HEK293 (cell line): ENCODE data around the gene SBF2.

Experiments
- CTCF ChIA-PET: fragments of 350-600 bp; formaldehyde crosslinking; extraction: SDS; loops from one replicate; lab custom pipeline; 2021; ENCODE audit warnings: antibody characterized with exemption; lab: Yijun Ruan, JAX
- POLR2A ChIA-PET: fragments of 300-600 bp; formaldehyde crosslinking; extraction: SDS; loops from one replicate; lab custom pipeline; 2020; ENCODE audit warnings: antibody characterized with exemption, inconsistent platforms; lab: Yijun Ruan, JAX
- H3K27ac ChIP-seq: fragments of 200-500 bp; sonication (Bioruptor generic); 2 replicates; pipeline ENCODE4 v1.5.1; 2014; ENCODE audit warnings: low read depth, low read length, control low read depth, inconsistent platforms; ENCODE audit errors: extremely low read depth
- H3K36me3 ChIP-seq, 2 experiments: fragments of 200-500 bp in 1 of 2; sonication (Bioruptor generic) in 1 of 2; 1 replicate in 1 of 2; 2 replicates in 1 of 2; pipeline ENCODE4 v1.5.1; 2014 to 2017; ENCODE audit warnings: inconsistent platforms in 2 of 2, low read length in 2 of 2; ENCODE audit not compliant: control insufficient read depth in 2 of 2, insufficient read depth in 1 of 2
- H3K4me1 ChIP-seq: fragments of 200-500 bp; sonication (Bioruptor generic); 2 replicates; pipeline ENCODE4 v1.5.1; 2014; ENCODE audit warnings: mild to moderate bottlenecking, low read length, inconsistent platforms; ENCODE audit not compliant: control insufficient read depth, insufficient read depth
- H3K4me3 ChIP-seq: 2 replicates; pipeline ENCODE4 v1.5.1; 2011; ENCODE audit warnings: low read depth, mild to moderate bottlenecking, control low read depth, low read length, moderate library complexity
- H3K9me3 ChIP-seq: fragments of 200-500 bp; sonication (Bioruptor generic); 2 replicates; pipeline ENCODE4 v1.5.1; 2014; ENCODE audit warnings: low read depth, low read length, inconsistent platforms; ENCODE audit not compliant: control insufficient read depth, insufficient read depth
- GFI1B ChIP-seq: fragments of 450-650 bp; formaldehyde crosslinking; IDR thresholded peaks from 2 replicates; pipeline ENCODE4 v1.5.1; 2016; ENCODE audit warnings: missing biosample characterization, missing genetic modification characterization
- OSR2 ChIP-seq: fragments of 450-650 bp; formaldehyde crosslinking; IDR thresholded peaks from 2 replicates; pipeline ENCODE4 v1.5.1; 2016; ENCODE audit warnings: missing biosample characterization, missing genetic modification characterization
- PBX3 ChIP-seq: sonication (generic); formaldehyde crosslinking; IDR thresholded peaks from 2 replicates; pipeline ENCODE4 v1.8.1; 2022; ENCODE audit warnings: mild to moderate bottlenecking, moderate library complexity, missing genetic modification reagents
- ZBTB10 ChIP-seq: fragments of 450-650 bp; formaldehyde crosslinking; IDR thresholded peaks from 2 replicates; pipeline ENCODE4 v1.5.1; 2016; ENCODE audit warnings: missing biosample characterization, missing genetic modification characterization
- ZNF16 ChIP-seq: fragments of 450-650 bp; formaldehyde crosslinking; IDR thresholded peaks from 2 replicates; pipeline ENCODE4 v1.5.1; 2016; ENCODE audit warnings: low read depth, missing biosample characterization, missing genetic modification characterization
- ZNF19 ChIP-seq: fragments of 450-650 bp; formaldehyde crosslinking; IDR thresholded peaks from 2 replicates; pipeline ENCODE4; 2016; ENCODE audit warnings: missing biosample characterization, missing genetic modification characterization, low read depth
- ZNF24 ChIP-seq: fragments of 450-650 bp; formaldehyde crosslinking; IDR thresholded peaks from 2 replicates; pipeline ENCODE4 v1.5.1; 2016; ENCODE audit warnings: missing biosample characterization, missing genetic modification characterization
- ZNF350 ChIP-seq: fragments of 450-650 bp; formaldehyde crosslinking; IDR thresholded peaks from 2 replicates; pipeline ENCODE4 v1.5.0; 2017; ENCODE audit warnings: missing biosample characterization, mild to moderate bottlenecking, missing genetic modification characterization
- ZNF354C ChIP-seq: fragments of 450-650 bp; formaldehyde crosslinking; IDR thresholded peaks from 2 replicates; pipeline ENCODE4 v1.5.1; 2016; ENCODE audit warnings: missing biosample characterization, missing genetic modification characterization, low read depth, borderline replicate concordance
- ZNF366 ChIP-seq: fragments of 450-650 bp; formaldehyde crosslinking; conservative IDR thresholded peaks from 2 replicates; pipeline ENCODE4 v1.5.1; 2016; ENCODE audit warnings: missing biosample characterization, missing genetic modification characterization
- ZNF510 ChIP-seq: fragments of 450-650 bp; formaldehyde crosslinking; IDR thresholded peaks from 2 replicates; pipeline ENCODE4 v1.5.1; 2018; ENCODE audit warnings: mild to moderate bottlenecking, missing genetic modification characterization, missing biosample characterization; ENCODE audit not compliant: insufficient replicate concordance
- ZNF544 ChIP-seq: fragments of 450-650 bp; formaldehyde crosslinking; IDR thresholded peaks from 2 replicates; pipeline ENCODE4 v1.5.0; 2017; ENCODE audit warnings: missing biosample characterization, missing genetic modification characterization
- ZNF549 ChIP-seq: fragments of 450-650 bp; IDR thresholded peaks from 2 replicates; pipeline ENCODE4 v1.5.1; 2018; ENCODE audit warnings: missing biosample characterization, missing genetic modification characterization, mild to moderate bottlenecking, inconsistent platforms, moderate library complexity
- ZNF623 ChIP-seq: fragments of 450-650 bp; formaldehyde crosslinking; IDR thresholded peaks from 2 replicates; pipeline ENCODE4 v1.5.1; 2016; ENCODE audit warnings: missing biosample characterization, missing genetic modification characterization
- ZNF777 ChIP-seq: fragments of 450-650 bp; formaldehyde crosslinking; IDR thresholded peaks from 2 replicates; pipeline ENCODE4 v1.5.1; 2017; ENCODE audit warnings: missing biosample characterization, missing genetic modification characterization, borderline replicate concordance
- ZNF791 ChIP-seq: fragments of 450-650 bp; formaldehyde crosslinking; IDR thresholded peaks from 2 replicates; pipeline ENCODE4 v1.5.1; 2016; ENCODE audit warnings: missing biosample characterization, missing genetic modification characterization
- ZSCAN4 ChIP-seq: fragments of 450-650 bp; formaldehyde crosslinking; IDR thresholded peaks from 2 replicates; pipeline ENCODE4 v1.5.1; 2017; ENCODE audit warnings: missing biosample characterization, missing genetic modification characterization
- TF ChIP-seq, protein P1 (sequence below): fragments of 450-650 bp; formaldehyde crosslinking; IDR thresholded peaks from 2 replicates; pipeline ENCODE4 v1.5.1; 2017; ENCODE audit warnings: missing biosample characterization, missing genetic modification characterization

SBF2 gene

GRCh38 chr11:9980931-9981330, 313.1 kb downstream of the SBF2 start:
- no peaks in the 10 kb centered on the region for H3K36me3 ChIP-seq
- CTCF ChIA-PET: interaction anchor here (0.6 to 3.3 kb wide), 2 partner anchors 8 to 782 kb away, joined by 3 to 12 read pairs; no protein-coding TSS in a partner anchor
- POLR2A ChIA-PET: no interaction called here
- no peak overlapping the region for H3K4me3 ChIP-seq
- no peak for TF ChIP-seq GFI1B
- TF ChIP-seq ZNF366: no peak
- TF ChIP-seq, protein P1, sequence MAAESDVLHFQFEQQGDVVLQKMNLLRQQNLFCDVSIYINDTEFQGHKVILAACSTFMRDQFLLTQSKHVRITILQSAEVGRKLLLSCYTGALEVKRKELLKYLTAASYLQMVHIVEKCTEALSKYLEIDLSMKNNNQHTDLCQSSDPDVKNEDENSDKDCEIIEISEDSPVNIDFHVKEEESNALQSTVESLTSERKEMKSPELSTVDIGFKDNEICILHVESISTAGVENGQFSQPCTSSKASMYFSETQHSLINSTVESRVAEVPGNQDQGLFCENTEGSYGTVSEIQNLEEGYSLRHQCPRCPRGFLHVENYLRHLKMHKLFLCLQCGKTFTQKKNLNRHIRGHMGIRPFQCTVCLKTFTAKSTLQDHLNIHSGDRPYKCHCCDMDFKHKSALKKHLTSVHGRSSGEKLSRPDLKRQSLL (tag by site-specific recombination): no peak
- TF ChIP-seq ZSCAN4: no peak
- no peak for TF ChIP-seq ZBTB10 (tag by site-specific recombination)
- no peak for TF ChIP-seq ZNF350 (tag by site-specific recombination)
- TF ChIP-seq OSR2 (tag by site-specific recombination): no peak
- no peak overlapping the region for H3K27ac ChIP-seq
- H3K4me1 ChIP-seq: no peaks in the 10 kb centered on the region
- no peaks in the 10 kb centered on the region for H3K9me3 ChIP-seq

GRCh38 chr11:9977554-9977953, 316.5 kb downstream of the SBF2 start:
- no peak for TF ChIP-seq ZNF544 (tag by site-specific recombination)
- TF ChIP-seq ZNF623 (tag by site-specific recombination): no peak
- no peak for TF ChIP-seq ZNF777 (tag by site-specific recombination)
- no peak for TF ChIP-seq ZNF16 (tag by site-specific recombination)
- no peak for TF ChIP-seq OSR2 (tag by site-specific recombination)
- no peak for TF ChIP-seq ZNF354C (tag by site-specific recombination)
- no peak for TF ChIP-seq PBX3
- TF ChIP-seq ZNF19 (tag by site-specific recombination): no peak
- no peak for TF ChIP-seq ZNF350 (tag by site-specific recombination)
- TF ChIP-seq ZNF24 (tag by site-specific recombination): no peak
- no peak for TF ChIP-seq ZNF791 (tag by site-specific recombination)
- no peak for TF ChIP-seq ZNF510 (tag by site-specific recombination)
- TF ChIP-seq ZNF549 (tag by site-specific recombination): no peak
- ChIA-PET CTCF (interaction anchor here (0.8 kb wide), 1 partner anchor 9 kb away, joined by 3 read pairs; no protein-coding TSS in a partner anchor), POLR2A (no interaction called here)
- Histone ChIP-seq H3K36me3 (no peaks in the 10 kb centered on the region), H3K4me1 (no peaks in the 10 kb centered on the region), H3K9me3 (no peaks in the 10 kb centered on the region), H3K27ac (no peak overlapping the region), H3K4me3 (no peak overlapping the region)
